ENCODE data around the gene RABEP2.

GRCh38 chr16:28867241-28867640 is 57.8 kb downstream of the RABEP2 start:
- TF ChIP-seq EZH2 (IDR thresholded peaks at IDR 0.05; ENCODE audit: borderline replicate concordance, low read length) = no peak
- no peak for TF ChIP-seq CTCF (conservative IDR thresholded peaks at IDR 0.05 in 1 of 2, IDR thresholded peaks at IDR 0.05 in 1 of 2; ENCODE audit: extremely low read depth in 1 of 2, insufficient read depth in 1 of 2, low read depth in 1 of 2, low read length in 2 of 2)
